ENCODE data around the gene DUS1L.

The DUS1L gene

GRCh38 chr17:82101301-82101715, 35.7 kb upstream of the DUS1L start:
- H3K27ac ChIP-seq = peak overlapping the region; percentile 100
- TF ChIP-seq CTCF (conservative IDR thresholded peaks at IDR 0.05) (no peak), ZFX (IDR thresholded peaks at IDR 0.05) (peak; percentile 32)

GRCh38 chr17:82100502-82101298, 35.1 kb upstream of the DUS1L start:
- H3K27ac ChIP-seq = peak overlapping the region; percentile 100
- TF ChIP-seq CTCF (conservative IDR thresholded peaks at IDR 0.05) (no peak), ZFX (IDR thresholded peaks at IDR 0.05) (no peak; the same call in 1 of the 2 replicates)

- TF ChIP-seq CTCF (conservative IDR thresholded peaks at IDR 0.05) = no peak
- peak; percentile 66 for TF ChIP-seq ZFX (IDR thresholded peaks at IDR 0.05)
- peak overlapping the region; percentile 100 for H3K27ac ChIP-seq
Measured at GRCh38 chr17:82098939-82099763, 33.5 kb upstream of the DUS1L start.

GRCh38 chr17:82098169-82098938, 32.8 kb upstream of the DUS1L start, which contains the start of gene FASN:
TSS of gene FASN (minus strand) at chr17:82098236. CDS start at chr17:82096445, 1,791 bp downstream.
- TF ChIP-seq ZFX (IDR thresholded peaks at IDR 0.05) (no peak), CTCF (conservative IDR thresholded peaks at IDR 0.05) (peak; percentile 66)
- H3K27ac ChIP-seq = peak within 1 kb of the TSS; percentile 100

GRCh38 chr17:82097919-82098168, 32.2 kb upstream of the DUS1L start:
- H3K27ac ChIP-seq = peak overlapping the region; percentile 100
- no peak for TF ChIP-seq CTCF (conservative IDR thresholded peaks at IDR 0.05)
- peak; percentile 77 for TF ChIP-seq ZFX (IDR thresholded peaks at IDR 0.05)

- peak overlapping the region; percentile 100 for H3K27ac ChIP-seq
- TF ChIP-seq ZFX (IDR thresholded peaks at IDR 0.05) (peak; percentile 86), CTCF (conservative IDR thresholded peaks at IDR 0.05) (no peak)
Measured at GRCh38 chr17:82097184-82097918, 31.7 kb upstream of the DUS1L start.
